Esophagus squamous epithelium (tissue), 5 donors: Measurements from ENCODE around the gene SAMM50. TPM values are rescaled to one million over a fixed set of nuclear protein-coding genes. Genes with fewer than 3 reads are reported as not detected.

Experiments
- DNase-seq: peaks from one replicate; lab custom pipeline; 2025; lab: John Stamatoyannopoulos, UW
- H3K27ac ChIP-seq, 4 donors: fragments of 200-600 bp; sonication (generic); one replicate each; pipeline ENCODE4 v1.5.1; 2016 to 2019; ENCODE audit warnings: mild to moderate bottlenecking in 1 of 4
- H3K27me3 ChIP-seq, 4 donors: fragments of 200-600 bp; sonication (generic); 1 replicate in 3 of 4; 2 replicates in 1 of 4; pipeline versions ENCODE4 v1.5.1 to v1.6.0; 2017 to 2021; ENCODE audit warnings: antibody characterized with exemption in 1 of 4
- H3K36me3 ChIP-seq, 3 donors: fragments of 200-600 bp; sonication (generic); one replicate each; pipeline ENCODE4 v1.5.1; 2016 to 2019
- H3K4me1 ChIP-seq, 3 donors: fragments of 200-600 bp; sonication (generic); one replicate each; pipeline ENCODE4 v1.5.1; 2017 to 2019
- H3K4me3 ChIP-seq, 4 donors: fragments of 200-600 bp; sonication (generic); 1 replicate in 3 of 4; 2 replicates in 1 of 4; pipeline ENCODE4 v1.5.1; 2016 to 2019; ENCODE audit warnings: mild to moderate bottlenecking in 2 of 4, moderate library complexity in 1 of 4
- H3K9me3 ChIP-seq, 3 donors: fragments of 200-600 bp; sonication (generic); one replicate each; pipeline ENCODE4 v1.5.1; 2016 to 2019
- POLR2A ChIP-seq, 4 donors: fragments of 450-650 bp; IDR thresholded peaks; one replicate each; pipeline ENCODE4 v1.6.1; 2017; ENCODE audit warnings: antibody characterized with exemption in 4 of 4, mild to moderate bottlenecking in 4 of 4, moderate library complexity in 3 of 4
- WGBS, 2 donors: methylation state at CpG; one replicate each; pipeline ENCODE4 v1.1.5; 2018; 5-methylcytosine and 5-hydroxymethylcytosine counted together
- intact Hi-C: fragments of 100-400 bp; cut with DNase I; formaldehyde crosslinking; loops from one replicate; pipeline ENCODE4 v1.15.0; 2022
- total RNA-seq, 4 donors: library from RNA; depleted of rRNA; stranded (reverse); fragments of >200 nt; gene quantifications; one replicate each; pipeline ENCODE4 v1.1.0, GENCODE V29; 2016
- TF ChIP-seq, protein P1 (sequence below), 6 experiments: fragments of 450-650 bp in 4 of 6; fragments of 200-600 bp in 2 of 6; sonication (generic) in 2 of 6; IDR thresholded peaks; one replicate each; pipeline ENCODE4 v1.5.1; 2016 to 2019; ENCODE audit warnings: antibody characterized with exemption in 6 of 6, mild to moderate bottlenecking in 4 of 6, moderate library complexity in 4 of 6
- donor health status: DM: yes; HTN: yes; CAD: no.

The SAMM50 gene
- total RNA-seq, 4 donors from 2014 or later = 24.4 to 45.5 (median 34.3) TPM

DNA sequence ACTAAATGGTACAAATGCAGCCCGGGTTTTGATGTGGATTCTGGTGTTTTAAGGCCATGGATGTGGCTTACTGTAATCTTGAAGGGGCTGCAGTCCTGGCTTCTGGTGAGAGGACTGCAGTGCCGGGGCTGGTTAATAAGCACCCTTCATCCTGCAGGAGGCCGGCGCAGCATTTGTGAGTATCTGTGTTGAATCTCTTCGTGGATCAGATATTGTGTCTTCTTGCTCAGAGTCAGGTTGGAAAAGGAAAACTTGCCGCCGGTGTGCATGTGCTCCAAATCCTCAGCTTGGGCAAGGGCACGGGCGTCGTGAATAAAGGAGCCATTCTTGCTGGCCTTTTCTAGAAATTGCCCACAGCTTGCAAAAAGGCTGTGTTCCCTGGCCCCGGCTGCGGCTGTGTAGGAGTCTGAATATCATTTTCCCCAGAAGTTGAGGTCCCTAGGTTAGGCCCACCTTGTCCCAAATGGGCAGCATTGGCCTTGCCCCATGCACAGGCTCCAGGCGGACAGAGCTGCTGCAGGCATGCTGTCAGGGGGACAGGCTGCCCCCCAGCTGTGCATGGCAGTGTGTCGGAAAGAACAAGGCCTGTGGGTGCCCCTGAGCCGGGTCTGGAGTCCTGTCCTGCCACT, 39.9 kb downstream of the SAMM50 start:
- Histone ChIP-seq H3K4me1 (peaks cover 0 to 14% (median 2%) of the 10 kb centered on the region in 3 donors), H3K36me3 (peaks cover 23 to 95% (median 38%) of the 10 kb centered on the region in 3 donors), H3K27ac (no peak overlapping the region), H3K4me3 (peak overlapping the region in 2 of 4 donors; percentile 31 to 52), H3K27me3 (no peaks in the 10 kb centered on the region), H3K9me3 (no peaks in the 10 kb centered on the region)
- intact Hi-C loops = no loop called here
- 95 to 98% methylated on average over 11 of the region's 15 CpGs for WGBS, 2 donors
- no peak for DNase-seq
- no peak for TF ChIP-seq POLR2A (IDR thresholded peaks at IDR 0.05)
- TF ChIP-seq, protein P1, sequence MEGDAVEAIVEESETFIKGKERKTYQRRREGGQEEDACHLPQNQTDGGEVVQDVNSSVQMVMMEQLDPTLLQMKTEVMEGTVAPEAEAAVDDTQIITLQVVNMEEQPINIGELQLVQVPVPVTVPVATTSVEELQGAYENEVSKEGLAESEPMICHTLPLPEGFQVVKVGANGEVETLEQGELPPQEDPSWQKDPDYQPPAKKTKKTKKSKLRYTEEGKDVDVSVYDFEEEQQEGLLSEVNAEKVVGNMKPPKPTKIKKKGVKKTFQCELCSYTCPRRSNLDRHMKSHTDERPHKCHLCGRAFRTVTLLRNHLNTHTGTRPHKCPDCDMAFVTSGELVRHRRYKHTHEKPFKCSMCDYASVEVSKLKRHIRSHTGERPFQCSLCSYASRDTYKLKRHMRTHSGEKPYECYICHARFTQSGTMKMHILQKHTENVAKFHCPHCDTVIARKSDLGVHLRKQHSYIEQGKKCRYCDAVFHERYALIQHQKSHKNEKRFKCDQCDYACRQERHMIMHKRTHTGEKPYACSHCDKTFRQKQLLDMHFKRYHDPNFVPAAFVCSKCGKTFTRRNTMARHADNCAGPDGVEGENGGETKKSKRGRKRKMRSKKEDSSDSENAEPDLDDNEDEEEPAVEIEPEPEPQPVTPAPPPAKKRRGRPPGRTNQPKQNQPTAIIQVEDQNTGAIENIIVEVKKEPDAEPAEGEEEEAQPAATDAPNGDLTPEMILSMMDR (IDR thresholded peaks at IDR 0.05) = no peak

DNA sequence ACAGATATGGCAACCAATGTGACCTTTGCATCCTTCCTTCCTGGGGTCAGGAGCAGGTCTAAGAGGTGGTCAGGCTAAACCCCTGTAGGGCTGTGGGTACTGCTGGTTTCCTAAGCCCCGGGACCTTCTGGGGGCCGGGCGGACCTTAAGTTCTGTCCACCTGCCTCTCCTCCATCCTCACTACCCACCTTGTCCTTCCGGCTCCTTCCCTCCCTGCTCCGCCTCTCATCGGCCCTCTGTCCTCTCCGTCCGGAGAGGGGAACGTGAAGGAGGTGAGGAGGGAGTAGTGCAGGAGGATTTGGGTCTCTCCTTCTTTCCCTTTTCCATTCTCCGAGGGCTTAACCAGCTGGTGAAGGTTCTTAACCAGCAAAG, 40.5 kb downstream of the SAMM50 start:
- H3K27me3 ChIP-seq = no peaks in the 10 kb centered on the region
- peak overlapping the region in 2 of 4 donors; percentile 31 to 52 for H3K4me3 ChIP-seq
- intact Hi-C loops = no loop called here
- peaks cover 0 to 14% (median 2%) of the 10 kb centered on the region in 3 donors for H3K4me1 ChIP-seq
- no peaks in the 10 kb centered on the region for H3K9me3 ChIP-seq
- 54 to 69% methylated on average over 4 to 7 of the region's 10 CpGs for WGBS, 2 donors
- TF ChIP-seq, protein P1 (IDR thresholded peaks at IDR 0.05) = no peak
- TF ChIP-seq POLR2A (IDR thresholded peaks at IDR 0.05) = no peak
- DNase-seq = no peak
- peak overlapping the region in 3 of 4 donors; percentile 25 to 39 (median 26) for H3K27ac ChIP-seq
- H3K36me3 ChIP-seq = peaks cover 17 to 94% (median 38%) of the 10 kb centered on the region in 3 donors

DNA sequence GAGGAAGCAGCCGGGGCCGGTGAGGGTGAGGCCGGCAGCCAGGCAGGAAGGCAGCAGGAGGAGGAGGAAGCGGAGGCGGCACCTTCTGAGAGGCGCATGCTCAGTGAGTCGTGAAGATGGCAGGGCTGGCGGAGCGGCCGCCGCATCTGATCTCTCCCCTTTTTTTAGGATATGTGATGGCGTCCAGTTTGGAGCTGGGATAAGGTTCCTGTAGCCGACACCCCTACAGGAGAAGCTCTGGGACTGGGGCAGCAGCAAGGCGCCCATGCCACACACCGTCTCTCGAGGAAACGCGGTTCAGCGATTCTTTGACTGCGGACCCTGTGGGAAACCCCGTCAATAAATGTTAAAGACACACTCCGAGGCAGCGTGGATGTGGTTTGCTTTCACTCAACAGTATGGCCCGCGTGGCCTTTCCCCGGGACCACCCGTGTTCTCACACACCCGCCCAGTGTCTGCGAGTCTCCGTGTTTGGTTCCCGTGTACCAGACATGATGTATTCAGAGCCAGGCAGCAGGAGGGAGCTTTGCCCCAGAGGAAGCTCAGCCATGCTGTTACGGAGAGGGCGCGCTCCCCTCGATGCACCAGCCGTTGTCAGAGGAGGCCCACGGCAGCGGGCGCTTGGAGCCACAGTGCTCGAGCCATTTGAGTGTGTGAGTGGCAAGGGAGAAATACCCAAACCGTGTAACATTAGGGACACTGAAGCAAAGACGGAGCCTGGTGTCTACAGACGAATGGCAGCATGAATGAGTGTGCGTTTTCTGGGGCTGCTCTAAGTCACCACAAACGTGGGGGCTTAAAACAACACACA, 41.1 kb downstream of the SAMM50 start:
- WGBS, 2 donors = 58 to 89% methylated on average over 16 to 34 of the region's 45 CpGs
- peak overlapping the region in 2 of 4 donors; percentile 21 to 39 for H3K27ac ChIP-seq
- H3K4me1 ChIP-seq = peaks cover 0 to 14% (median 2%) of the 10 kb centered on the region in 3 donors
- peaks cover 17 to 91% (median 37%) of the 10 kb centered on the region in 3 donors for H3K36me3 ChIP-seq
- peak in 1 of 4 donors; percentile 11 for TF ChIP-seq POLR2A (IDR thresholded peaks at IDR 0.05)
- TF ChIP-seq, protein P1 (IDR thresholded peaks at IDR 0.05) = no peak
- H3K9me3 ChIP-seq = no peaks in the 10 kb centered on the region
- H3K27me3 ChIP-seq = no peaks in the 10 kb centered on the region
- intact Hi-C loops = no loop called here
- peak overlapping the region in 2 of 4 donors; percentile 31 to 52 for H3K4me3 ChIP-seq
- DNase-seq = peak; percentile 26

DNA sequence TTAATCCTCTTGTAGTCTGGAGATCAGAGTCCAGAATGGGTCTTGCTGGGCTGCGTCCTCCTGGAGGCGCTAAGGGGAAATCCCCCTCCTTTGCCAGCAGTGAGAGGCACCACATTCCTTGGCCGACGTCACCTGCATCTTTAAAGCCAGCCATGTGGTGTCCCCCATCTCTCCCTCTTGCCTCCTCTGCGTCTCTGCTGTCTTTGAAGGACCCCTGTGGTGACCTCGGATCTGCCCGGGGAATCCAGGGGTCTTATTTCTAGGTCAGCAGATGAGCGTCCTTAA, 41.7 kb downstream of the SAMM50 start:
- H3K27ac ChIP-seq = no peak overlapping the region
- intact Hi-C loops = no loop called here
- peaks cover 17 to 85% (median 32%) of the 10 kb centered on the region in 3 donors for H3K36me3 ChIP-seq
- H3K4me1 ChIP-seq = peaks cover 0 to 14% (median 2%) of the 10 kb centered on the region in 3 donors
- 82 to 88% methylated on average over 5 to 8 of the region's 8 CpGs for WGBS, 2 donors
- H3K9me3 ChIP-seq = no peaks in the 10 kb centered on the region
- no peak for TF ChIP-seq POLR2A (IDR thresholded peaks at IDR 0.05)
- TF ChIP-seq, protein P1 (IDR thresholded peaks at IDR 0.05) = no peak
- no peak for DNase-seq
- H3K27me3 ChIP-seq = no peaks in the 10 kb centered on the region
- H3K4me3 ChIP-seq = no peak overlapping the region
